A549 (cell line): ENCODE data around the gene MAL. TPM values are rescaled to one million over a fixed set of nuclear protein-coding genes. Genes with fewer than 3 reads are reported as not detected.

Source experiments
- ATAC-seq, 2 experiments: fragments of 200-7000 bp in 1 of 2; fragments of >200 bp in 1 of 2; cut with Nextera tagmentation in 1 of 2; cut with Tn5 transposase in 1 of 2; 3 replicates each; pipeline versions ENCODE4 v1.8.0 to v1.9.1; 2018 to 2020; ENCODE audit warnings: mild to moderate bottlenecking in 1 of 2, moderate library complexity in 1 of 2
- CTCF ChIA-PET: fragments of 300-600 bp; sonication (Branson Sonifier 250); formaldehyde crosslinking; extraction: SDS; loops from one replicate; lab custom pipeline; 2021; ENCODE audit warnings: antibody characterized with exemption, inconsistent platforms; lab: Yijun Ruan, JAX
- POLR2A ChIA-PET: fragments of 350-600 bp; formaldehyde crosslinking; extraction: SDS; loops from one replicate; lab custom pipeline; 2021; ENCODE audit warnings: antibody characterized with exemption, inconsistent platforms; lab: Yijun Ruan, JAX
- DNase-seq, 2 experiments: peaks; one replicate each; pipeline versions ENCODE4 v3.0.0 to v3.0.0-alpha.2; 2011 to 2016; ENCODE audit warnings: low read depth in 1 of 2, low spot score in 1 of 2
- FAIRE-seq: peaks from 2 replicates; lab custom pipeline; 2011; peaks lifted over from hg19 to GRCh38; lab: Jason Lieb, UNC
- H3K27ac ChIP-seq, 2 experiments: fragments of >200 bp; sonication (Bioruptor Twin); formaldehyde crosslinking; 3 replicates each; pipeline ENCODE4 v1.5.1; 2016 to 2017
- H3K4me1 ChIP-seq: fragments of >200 bp; sonication (Bioruptor Twin); formaldehyde crosslinking; 3 replicates; pipeline ENCODE4 v1.6.1; 2016
- H3K4me2 ChIP-seq: fragments of >200 bp; sonication (Bioruptor Twin); formaldehyde crosslinking; 3 replicates; pipeline ENCODE4 v1.6.1; 2016
- H3K4me3 ChIP-seq: fragments of >200 bp; sonication (Bioruptor Twin); formaldehyde crosslinking; 3 replicates; pipeline ENCODE4 v1.5.1; 2016
- H3K9me3 ChIP-seq: fragments of >200 bp; sonication (Bioruptor Twin); formaldehyde crosslinking; 3 replicates; pipeline ENCODE4 v1.6.1; 2016
- BHLHE40 ChIP-seq: IDR thresholded peaks from 2 replicates; pipeline ENCODE4 v1.6.1; 2012; ENCODE audit warnings: low read depth, low read length, inconsistent platforms
- CHD2 ChIP-seq: fragments of 150-350 bp; IDR thresholded peaks from 2 replicates; pipeline ENCODE4 v1.6.1; 2014; ENCODE audit warnings: low read length; ENCODE audit not compliant: partially characterized antibody
- EHF ChIP-seq: fragments of 250-450 bp; sonication (Bioruptor Pico); IDR thresholded peaks from 2 replicates; pipeline ENCODE4 v1.5.0; 2020; ENCODE audit warnings: mild to moderate bottlenecking
- EP300 ChIP-seq, 2 experiments: fragments of >200 bp; sonication (Bioruptor Twin); formaldehyde crosslinking; IDR thresholded peaks; 2 replicates in 1 of 2; 3 replicates in 1 of 2; pipeline ENCODE4 v1.6.1; 2016 to 2017
- FOSB ChIP-seq: fragments of 250-450 bp; sonication (Bioruptor Pico); IDR thresholded peaks from 2 replicates; pipeline ENCODE4 v1.5.0; 2020; ENCODE audit warnings: mild to moderate bottlenecking, moderate library complexity
- FOSL2 ChIP-seq, 2 experiments: fragments of 450-650 bp in 1 of 2; fragments of >200 bp in 1 of 2; sonication (Bioruptor Twin) in 1 of 2; formaldehyde crosslinking; IDR thresholded peaks; 2 replicates each; pipeline versions ENCODE4 v1.5.0 to v1.6.1; 2016 to 2020; ENCODE audit warnings: mild to moderate bottlenecking in 1 of 2, moderate library complexity in 1 of 2
- FOXS1 ChIP-seq: fragments of 250-450 bp; sonication (Bioruptor Pico); IDR thresholded peaks from 2 replicates; pipeline ENCODE4 v1.5.0; 2020; ENCODE audit warnings: mild to moderate bottlenecking, moderate library complexity
- HOXB5 ChIP-seq: fragments of 250-450 bp; sonication (Bioruptor Pico); IDR thresholded peaks from 2 replicates; pipeline ENCODE4 v1.5.0; 2020; ENCODE audit warnings: mild to moderate bottlenecking, moderate library complexity
- JUNB ChIP-seq: fragments of >200 bp; sonication (Bioruptor Twin); formaldehyde crosslinking; IDR thresholded peaks from 2 replicates; pipeline ENCODE4 v1.6.1; 2016
- MAFK ChIP-seq: fragments of 450-650 bp; IDR thresholded peaks from 2 replicates; pipeline ENCODE4 v1.6.1; 2014; ENCODE audit not compliant: partially characterized antibody
- MYC ChIP-seq: IDR thresholded peaks from 2 replicates; pipeline ENCODE4 v1.6.1; 2012; ENCODE audit warnings: mild to moderate bottlenecking, inconsistent platforms, low read length, improper control_type of control experiment, borderline replicate concordance
- PHF8 ChIP-seq: fragments of 200-600 bp; sonication (generic); IDR thresholded peaks from 2 replicates; pipeline ENCODE4 v1.6.1; 2016; ENCODE audit warnings: low read depth, mild to moderate bottlenecking, antibody characterized with exemption, moderate library complexity, borderline replicate concordance
- POLR2AphosphoS2 ChIP-seq: conservative IDR thresholded peaks from 2 replicates; pipeline ENCODE4 v1.6.1; 2012; ENCODE audit warnings: low read length, improper control_type of control experiment, inconsistent platforms
- RCOR1 ChIP-seq: fragments of 150-350 bp; IDR thresholded peaks from 2 replicates; pipeline ENCODE4 v1.6.1; 2014; ENCODE audit warnings: antibody characterized with exemption, low read length, low read depth
- RFX5 ChIP-seq: fragments of 450-650 bp; IDR thresholded peaks from 2 replicates; pipeline ENCODE4 v1.7.1; 2014; ENCODE audit warnings: antibody characterized with exemption, mild to moderate bottlenecking, moderate library complexity
- SMC3 ChIP-seq: fragments of >200 bp; sonication (Bioruptor Twin); formaldehyde crosslinking; IDR thresholded peaks from 3 replicates; pipeline ENCODE4 v1.6.1; 2018; ENCODE audit warnings: inconsistent platforms
- TFCP2L1 ChIP-seq: fragments of 250-450 bp; sonication (Bioruptor Pico); IDR thresholded peaks from 2 replicates; pipeline ENCODE4 v1.5.0; 2021; ENCODE audit warnings: mild to moderate bottlenecking
- ZNF302 ChIP-seq: fragments of 250-450 bp; sonication (Bioruptor Pico); IDR thresholded peaks from 2 replicates; pipeline ENCODE4 v1.9.0; 2021; ENCODE audit warnings: inconsistent platforms, mild to moderate bottlenecking, moderate library complexity
- ZSCAN20 ChIP-seq: fragments of 250-450 bp; sonication (Bioruptor Pico); IDR thresholded peaks from 2 replicates; pipeline ENCODE4 v1.8.0; 2022; ENCODE audit warnings: mild to moderate bottlenecking, moderate library complexity
- WGBS: methylation state at CpG from one replicate; pipeline ENCODE4 v1.1.6; 2017; ENCODE audit errors: missing lambda C conversion rate; 5-methylcytosine and 5-hydroxymethylcytosine counted together
- polyA plus RNA-seq, 4 experiments: library from polyadenylated mRNA; depleted of rRNA in 3 of 4; stranded (reverse); fragments of >200 nt; fragmentation: RNase III in 1 of 4; extraction: RNeasy Plus Mini Kit Qiagen cat#74134 plus additional on column Dnase treatment in 1 of 4; gene quantifications; 2 replicates in 3 of 4; 3 replicates in 1 of 4; pipeline ENCODE4 v1.2.3, GENCODE V29; 2011 to 2017
- TF ChIP-seq, protein P1 (sequence below): IDR thresholded peaks from 2 replicates; pipeline ENCODE4 v1.6.1; 2012
- TF ChIP-seq, protein P2 (sequence below): fragments of 150-350 bp; IDR thresholded peaks from 2 replicates; pipeline ENCODE4 v1.6.1; 2014; ENCODE audit warnings: low read depth, mild to moderate bottlenecking, low read length
- TF ChIP-seq, protein P3 (sequence below): fragments of >200 bp; sonication (Bioruptor Twin); formaldehyde crosslinking; IDR thresholded peaks from 2 replicates; pipeline ENCODE4 v1.6.1; 2016

Gene MAL
- polyA plus RNA-seq, 2 of the 4 experiments (the other 2 are of a cell fraction), result not detected

DNA sequence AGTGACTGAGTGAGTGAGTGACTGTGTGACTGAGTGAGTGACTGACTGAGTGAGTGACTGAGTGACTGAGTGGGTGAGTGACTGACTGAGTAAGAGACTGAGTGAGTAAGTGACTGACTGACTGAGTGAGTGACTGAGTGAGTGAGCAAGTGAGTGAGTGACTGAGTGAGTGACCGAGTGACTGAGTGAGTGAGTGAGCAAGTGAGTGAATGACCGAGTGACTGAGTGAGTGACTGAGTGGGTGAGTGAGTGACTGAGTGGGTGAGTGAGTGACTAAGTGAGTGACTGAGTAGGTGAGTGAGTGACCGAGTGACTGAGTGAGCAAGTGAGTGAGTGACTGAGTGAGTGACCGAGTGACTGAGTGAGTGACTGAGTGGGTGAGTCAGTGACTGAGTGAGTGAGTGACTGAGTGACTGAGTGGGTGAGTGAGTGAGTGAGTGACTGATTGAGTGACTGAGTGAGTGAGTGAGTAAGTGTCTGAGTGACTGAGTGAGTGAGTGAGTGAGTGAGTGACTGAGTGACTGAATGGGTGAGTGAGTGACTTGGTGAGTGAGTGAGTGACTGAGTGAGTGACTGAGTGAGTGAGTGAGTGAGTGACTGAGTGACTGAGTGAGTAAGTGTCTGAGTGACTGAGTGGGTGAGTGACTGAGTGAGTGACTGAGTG, 13.3 kb downstream of the MAL start:
- ATAC-seq (no peak), DNase-seq (no peak), FAIRE-seq (no peak)
- CTCF ChIA-PET, result no interaction called here
- Histone ChIP-seq H3K4me1 (no peaks in the 10 kb centered on the region), H3K27ac (no peak overlapping the region), H3K4me3 (no peak overlapping the region), H3K9me3 (peaks cover 5% of the 10 kb centered on the region; the same call in 1 of the 3 replicates), H3K4me2 (no peak overlapping the region)
- POLR2A ChIA-PET, result no interaction called here
- 18% methylated on average over 4 of the region's 4 CpGs for WGBS
- TF ChIP-seq PHF8 (0 out of 2 replicates have a peak, but pooled peaks have one; percentile 10), SMC3 (no peak), FOSL2 (IDR thresholded peaks at IDR 0.05) (no peak), FOSL2 (CRISPR knock-in tag; IDR thresholded peaks at IDR 0.05) (no peak), HOXB5 (CRISPR knock-in tag) (no peak), TFCP2L1 (no peak), MAFK (no peak)

DNA sequence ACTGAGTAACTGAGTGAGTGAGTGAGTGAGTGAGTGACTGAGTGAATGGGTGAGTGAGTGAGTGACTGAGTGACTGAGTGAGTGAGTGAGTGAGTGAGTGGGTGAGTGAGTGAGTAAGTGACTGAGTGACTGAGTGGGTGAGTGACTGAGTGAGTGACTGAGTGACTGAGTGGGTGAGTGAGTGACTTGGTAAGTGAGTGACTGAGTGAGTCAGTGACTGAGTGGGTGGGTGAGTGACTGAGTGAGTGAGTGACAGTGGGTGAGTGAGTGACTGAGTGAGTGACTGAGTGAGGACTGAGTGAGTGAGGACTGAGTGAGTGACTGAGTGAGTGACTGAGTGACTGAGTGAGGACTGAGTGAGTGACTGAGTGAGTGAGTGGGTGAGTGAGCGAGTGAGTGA, 13.9 kb downstream of the MAL start:
- ATAC-seq (no peak), FAIRE-seq (no peak), DNase-seq (no peak)
- H3K4me1 ChIP-seq, result no peaks in the 10 kb centered on the region
- H3K27ac ChIP-seq, result no peak overlapping the region
- H3K4me3 ChIP-seq, result no peak overlapping the region
- peaks cover 5% of the 10 kb centered on the region; the same call in 1 of the 3 replicates for H3K9me3 ChIP-seq
- H3K4me2 ChIP-seq, result no peak overlapping the region
- ChIA-PET CTCF (no interaction called here), POLR2A (no interaction called here)
- WGBS, result 62% methylated on average over 1 of the region's 1 CpG
- TF ChIP-seq FOSL2 (IDR thresholded peaks at IDR 0.05) (no peak), FOSL2 (CRISPR knock-in tag; IDR thresholded peaks at IDR 0.05) (no peak), FOSB (CRISPR knock-in tag) (no peak), PHF8 (no peak), ZSCAN20 (no peak), RCOR1 (no peak), MAFK (no peak), FOXS1 (no peak), EHF (no peak), BHLHE40 (no peak), JUNB (no peak)
- TF ChIP-seq, protein P1, sequence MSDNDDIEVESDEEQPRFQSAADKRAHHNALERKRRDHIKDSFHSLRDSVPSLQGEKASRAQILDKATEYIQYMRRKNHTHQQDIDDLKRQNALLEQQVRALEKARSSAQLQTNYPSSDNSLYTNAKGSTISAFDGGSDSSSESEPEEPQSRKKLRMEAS, result no peak
- TF ChIP-seq, protein P2, sequence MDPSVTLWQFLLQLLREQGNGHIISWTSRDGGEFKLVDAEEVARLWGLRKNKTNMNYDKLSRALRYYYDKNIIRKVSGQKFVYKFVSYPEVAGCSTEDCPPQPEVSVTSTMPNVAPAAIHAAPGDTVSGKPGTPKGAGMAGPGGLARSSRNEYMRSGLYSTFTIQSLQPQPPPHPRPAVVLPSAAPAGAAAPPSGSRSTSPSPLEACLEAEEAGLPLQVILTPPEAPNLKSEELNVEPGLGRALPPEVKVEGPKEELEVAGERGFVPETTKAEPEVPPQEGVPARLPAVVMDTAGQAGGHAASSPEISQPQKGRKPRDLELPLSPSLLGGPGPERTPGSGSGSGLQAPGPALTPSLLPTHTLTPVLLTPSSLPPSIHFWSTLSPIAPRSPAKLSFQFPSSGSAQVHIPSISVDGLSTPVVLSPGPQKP, result no peak
- TF ChIP-seq, all 56 proteins: peak for 0

DNA sequence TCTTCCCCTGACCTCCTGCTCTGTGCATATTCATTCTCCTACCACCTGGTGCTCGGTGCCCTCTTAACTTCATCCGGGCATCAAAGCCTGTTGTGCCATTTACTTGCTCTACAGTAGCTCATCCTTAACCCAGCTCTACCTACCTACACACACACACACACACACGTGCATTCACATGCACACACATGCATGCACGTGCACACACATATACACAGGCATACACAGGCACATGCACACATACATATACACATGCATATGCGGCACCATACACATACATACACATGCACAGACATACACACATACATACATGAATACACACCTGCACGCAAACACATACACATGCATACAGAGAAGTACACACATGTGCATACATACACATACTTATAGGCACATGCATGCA, 14.5 kb downstream of the MAL start:
- Histone ChIP-seq H3K9me3 (peaks cover 5% of the 10 kb centered on the region; the same call in 1 of the 3 replicates), H3K4me2 (no peak overlapping the region), H3K4me1 (no peaks in the 10 kb centered on the region), H3K27ac (no peak overlapping the region), H3K4me3 (no peak overlapping the region)
- CTCF ChIA-PET, result interaction anchor here (1.5 kb wide), 1 partner anchor 36 kb away, joined by 4 read pairs; no protein-coding TSS in a partner anchor
- POLR2A ChIA-PET, result no interaction called here
- ATAC-seq, result no peak; a peak in 1 of 6 replicates
- no peak for FAIRE-seq
- 65% methylated on average over 6 of the region's 6 CpGs for WGBS
- DNase-seq, result no peak
- no peak for TF ChIP-seq EP300 (IDR thresholded peaks at IDR 0.05)
- no peak for TF ChIP-seq RFX5

DNA sequence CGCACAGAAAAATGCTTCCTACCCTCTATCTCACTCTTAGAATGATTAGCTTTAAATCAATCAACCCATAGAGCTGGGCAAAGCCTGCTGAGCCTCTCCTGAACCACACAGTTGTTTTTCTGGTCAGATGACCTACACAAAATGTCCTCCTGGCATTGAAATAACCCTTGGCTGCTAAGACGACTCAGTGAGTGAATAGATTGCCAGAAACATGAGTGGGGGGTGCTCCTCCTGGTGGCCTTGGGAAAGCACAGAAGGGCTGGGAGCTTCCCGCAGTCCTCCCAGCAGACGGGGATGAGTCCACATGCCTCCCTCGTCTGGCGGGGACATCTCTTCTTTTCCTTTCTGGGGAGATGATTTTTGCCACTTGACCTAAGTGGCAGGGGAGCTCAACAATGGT, 14.9 kb downstream of the MAL start:
- H3K4me2 ChIP-seq, result no peak overlapping the region
- H3K4me1 ChIP-seq, result no peaks in the 10 kb centered on the region
- 54% methylated on average over 6 of the region's 6 CpGs for WGBS
- CTCF ChIA-PET, result interaction anchor here (1.5 kb wide), 1 partner anchor 36 kb away, joined by 4 read pairs; no protein-coding TSS in a partner anchor
- no peak; a peak in 2 of 6 replicates for ATAC-seq
- H3K27ac ChIP-seq, result no peak overlapping the region
- no peak for DNase-seq
- POLR2A ChIA-PET, result no interaction called here
- TF ChIP-seq ZNF302 (CRISPR knock-in tag) (no peak), POLR2AphosphoS2 (no peak), RCOR1 (no peak), CHD2 (no peak), MYC (no peak)
- TF ChIP-seq, protein P3, sequence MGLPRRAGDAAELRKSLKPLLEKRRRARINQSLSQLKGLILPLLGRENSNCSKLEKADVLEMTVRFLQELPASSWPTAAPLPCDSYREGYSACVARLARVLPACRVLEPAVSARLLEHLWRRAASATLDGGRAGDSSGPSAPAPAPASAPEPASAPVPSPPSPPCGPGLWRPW, result no peak
- peaks cover 5% of the 10 kb centered on the region; the same call in 1 of the 3 replicates for H3K9me3 ChIP-seq
- no peak for FAIRE-seq
- H3K4me3 ChIP-seq, result no peak overlapping the region
